Effector CD8-positive, alpha-beta T cell (primary cell): ENCODE data around the gene SLC38A1.
"Not testable (repeated sequence)": the region's sequence is repeated elsewhere in the genome, so short reads cannot be mapped to it uniquely, and the experiment has no call there.

ENCODE experiments used
- DNase-seq: peaks from one replicate; lab custom pipeline; 2025; lab: John Stamatoyannopoulos, UW

The SLC38A1 gene

GRCh38 chr12:46206471-46206870, 62.4 kb downstream of the SLC38A1 start:
- no peak for DNase-seq

- no peak for DNase-seq
These were observed 63.5 kb downstream of the SLC38A1 start for GRCh38 chr12:46205294-46205693.

- no peak for DNase-seq
These were observed 67.5 kb downstream of the SLC38A1 start for GRCh38 chr12:46201284-46201789.

- no peak for DNase-seq
These were observed 68.3 kb downstream of the SLC38A1 start for GRCh38 chr12:46200551-46200950.

- no peak for DNase-seq
These were observed 69.9 kb downstream of the SLC38A1 start for GRCh38 chr12:46198913-46199312.

- DNase-seq, result no peak
These were observed 71.0 kb downstream of the SLC38A1 start for GRCh38 chr12:46197883-46198282.

- not testable (repeated sequence) for DNase-seq
These were observed 78.3 kb downstream of the SLC38A1 start for GRCh38 chr12:46190533-46190932.

GRCh38 chr12:46188170-46188569, 80.7 kb downstream of the SLC38A1 start:
- DNase-seq, result no peak

GRCh38 chr12:46187023-46187422, 81.8 kb downstream of the SLC38A1 start:
- DNase-seq, result no peak

- DNase-seq, result no peak
These were observed 82.8 kb downstream of the SLC38A1 start for GRCh38 chr12:46186088-46186487.

GRCh38 chr12:46185686-46186085, 83.2 kb downstream of the SLC38A1 start:
- DNase-seq, result no peak

GRCh38 chr12:46184798-46185595, 83.8 kb downstream of the SLC38A1 start:
- no peak for DNase-seq

GRCh38 chr12:46183112-46183511, 85.7 kb downstream of the SLC38A1 start:
- DNase-seq, result no peak

- DNase-seq, result no peak
These were observed 87.4 kb downstream of the SLC38A1 start for GRCh38 chr12:46181465-46181864.

GRCh38 chr12:46179693-46180452, 89.0 kb downstream of the SLC38A1 start:
- no peak for DNase-seq

GRCh38 chr12:46177837-46178608, 90.8 kb downstream of the SLC38A1 start:
- no peak for DNase-seq

- DNase-seq, result no peak
These were observed 91.8 kb downstream of the SLC38A1 start for GRCh38 chr12:46177025-46177424.

GRCh38 chr12:46174919-46175318, 93.9 kb downstream of the SLC38A1 start:
- no peak for DNase-seq

- DNase-seq, result no peak
These were observed 94.7 kb downstream of the SLC38A1 start for GRCh38 chr12:46174061-46174662.

GRCh38 chr12:46168426-46168825, 100.4 kb downstream of the SLC38A1 start:
- no peak for DNase-seq

GRCh38 chr12:46167412-46167811, 101.4 kb downstream of the SLC38A1 start:
- DNase-seq, result no peak

- no peak for DNase-seq
These were observed 103.7 kb downstream of the SLC38A1 start for GRCh38 chr12:46165191-46165590.
